Measurements from ENCODE around the gene SCGB1D4.

SCGB1D4 gene

DNA sequence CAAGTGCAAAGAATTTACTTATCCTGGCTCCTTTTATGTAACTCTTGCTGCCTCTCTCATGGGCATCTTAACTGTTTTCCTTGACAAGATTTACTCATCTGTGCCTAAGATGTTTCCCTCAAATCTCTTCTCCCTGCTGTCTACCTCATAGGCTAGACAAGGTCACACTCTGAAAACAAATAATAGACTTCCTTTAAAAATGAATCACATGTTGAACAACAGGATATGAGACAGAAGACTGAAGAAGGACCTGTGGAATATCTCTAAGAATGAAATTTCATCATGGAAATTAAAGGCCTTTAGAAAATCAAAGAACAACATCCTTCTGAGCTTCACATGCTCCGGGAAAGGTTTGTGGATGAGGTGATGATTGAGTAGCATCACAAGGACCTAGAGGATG, 34.9 kb downstream of the SCGB1D4 start:
- no peaks in the 10 kb centered on the region for H3K36me3 ChIP-seq (ENCODE audit: control insufficient read depth in 2 of 2, insufficient read depth in 1 of 2, low read length in 2 of 2)
- ChIA-PET CTCF (no interaction called here), POLR2A (no interaction called here)
- no peak for TF ChIP-seq ZNF132 (tag by site-specific recombination; IDR thresholded peaks at IDR 0.05; ENCODE audit: borderline replicate concordance)
- TF ChIP-seq ZNF10 (tag by site-specific recombination; IDR thresholded peaks at IDR 0.05) = no peak
- no peak for TF ChIP-seq SCRT1 (tag by site-specific recombination; IDR thresholded peaks at IDR 0.05; ENCODE audit: borderline replicate concordance)
- TF ChIP-seq, protein P1, sequence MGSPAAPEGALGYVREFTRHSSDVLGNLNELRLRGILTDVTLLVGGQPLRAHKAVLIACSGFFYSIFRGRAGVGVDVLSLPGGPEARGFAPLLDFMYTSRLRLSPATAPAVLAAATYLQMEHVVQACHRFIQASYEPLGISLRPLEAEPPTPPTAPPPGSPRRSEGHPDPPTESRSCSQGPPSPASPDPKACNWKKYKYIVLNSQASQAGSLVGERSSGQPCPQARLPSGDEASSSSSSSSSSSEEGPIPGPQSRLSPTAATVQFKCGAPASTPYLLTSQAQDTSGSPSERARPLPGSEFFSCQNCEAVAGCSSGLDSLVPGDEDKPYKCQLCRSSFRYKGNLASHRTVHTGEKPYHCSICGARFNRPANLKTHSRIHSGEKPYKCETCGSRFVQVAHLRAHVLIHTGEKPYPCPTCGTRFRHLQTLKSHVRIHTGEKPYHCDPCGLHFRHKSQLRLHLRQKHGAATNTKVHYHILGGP (tag by site-specific recombination; IDR thresholded peaks at IDR 0.05) = no peak
- TF ChIP-seq ZNF133 (tag by site-specific recombination; IDR thresholded peaks at IDR 0.05) = no peak
- no peak for TF ChIP-seq SP7 (tag by site-specific recombination; IDR thresholded peaks at IDR 0.05)
- no peak for TF ChIP-seq ZBTB1 (tag by site-specific recombination; IDR thresholded peaks at IDR 0.05)
- no peak for TF ChIP-seq ZNF266 (tag by site-specific recombination; IDR thresholded peaks at IDR 0.05; ENCODE audit: low read depth)
- no peak for TF ChIP-seq ZNF138 (tag by site-specific recombination; IDR thresholded peaks at IDR 0.05; ENCODE audit: borderline replicate concordance)
- TF ChIP-seq, protein P2, sequence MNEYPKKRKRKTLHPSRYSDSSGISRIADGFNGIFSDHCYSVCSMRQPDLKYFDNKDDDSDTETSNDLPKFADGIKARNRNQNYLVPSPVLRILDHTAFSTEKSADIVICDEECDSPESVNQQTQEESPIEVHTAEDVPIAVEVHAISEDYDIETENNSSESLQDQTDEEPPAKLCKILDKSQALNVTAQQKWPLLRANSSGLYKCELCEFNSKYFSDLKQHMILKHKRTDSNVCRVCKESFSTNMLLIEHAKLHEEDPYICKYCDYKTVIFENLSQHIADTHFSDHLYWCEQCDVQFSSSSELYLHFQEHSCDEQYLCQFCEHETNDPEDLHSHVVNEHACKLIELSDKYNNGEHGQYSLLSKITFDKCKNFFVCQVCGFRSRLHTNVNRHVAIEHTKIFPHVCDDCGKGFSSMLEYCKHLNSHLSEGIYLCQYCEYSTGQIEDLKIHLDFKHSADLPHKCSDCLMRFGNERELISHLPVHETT (tag by site-specific recombination; IDR thresholded peaks at IDR 0.05) = no peak
- no peak for TF ChIP-seq GFI1B (tag by site-specific recombination; IDR thresholded peaks at IDR 0.05)
- TF ChIP-seq YY1 (tag by site-specific recombination; IDR thresholded peaks at IDR 0.05) = no peak
- TF ChIP-seq GLI4 (tag by site-specific recombination; IDR thresholded peaks at IDR 0.05) = no peak
- TF ChIP-seq ZNF624 (tag by site-specific recombination; IDR thresholded peaks at IDR 0.05) = no peak
- H3K4me1 ChIP-seq (ENCODE audit: control insufficient read depth, insufficient read depth, low read length) = no peaks in the 10 kb centered on the region
- H3K4me3 ChIP-seq (ENCODE audit: low read depth, low read length) = no peak overlapping the region
- no peaks in the 10 kb centered on the region for H3K9me3 ChIP-seq (ENCODE audit: control insufficient read depth, insufficient read depth, low read depth, low read length)
- no peak overlapping the region for H3K27ac ChIP-seq (ENCODE audit: extremely low read depth, low read depth, low read length)

DNA sequence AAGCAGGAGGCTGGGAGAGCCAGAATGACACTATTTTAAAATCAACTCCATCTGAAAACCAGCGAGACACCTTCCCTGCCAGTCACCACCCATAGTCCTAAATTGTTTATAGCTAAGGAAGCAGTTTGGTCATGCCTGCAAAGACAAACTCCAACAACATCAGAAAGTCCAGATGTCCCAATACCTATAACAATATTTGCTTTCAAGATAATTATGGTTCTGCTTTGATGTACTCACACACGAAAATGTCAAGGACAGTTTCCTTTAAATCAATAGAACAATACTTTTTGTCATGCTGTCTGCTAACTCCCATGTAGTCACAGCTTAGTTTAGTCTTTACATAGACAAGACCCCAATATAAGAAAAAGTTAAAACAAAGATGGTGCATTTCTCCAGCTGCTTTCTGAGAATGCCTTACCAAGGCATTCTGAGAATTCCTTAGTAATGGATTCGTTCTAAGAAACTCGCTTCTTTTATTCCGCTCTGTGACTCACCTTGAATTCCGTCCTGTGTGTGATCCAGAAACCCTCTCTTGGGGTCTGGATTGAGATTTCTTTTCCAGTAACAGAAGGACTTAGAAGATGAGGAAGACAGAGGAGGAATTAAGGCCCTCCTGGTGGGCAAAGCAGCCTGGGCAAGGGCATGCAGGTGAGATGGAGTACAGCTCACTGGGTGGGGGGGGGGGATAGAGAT, 38.5 kb downstream of the SCGB1D4 start:
- Histone ChIP-seq H3K9me3 (ENCODE audit: control insufficient read depth, insufficient read depth, low read depth, low read length) (no peaks in the 10 kb centered on the region), H3K27ac (ENCODE audit: extremely low read depth, low read depth, low read length) (no peak overlapping the region), H3K4me3 (ENCODE audit: low read depth, low read length) (no peak overlapping the region), H3K36me3 (ENCODE audit: control insufficient read depth in 2 of 2, insufficient read depth in 1 of 2, low read length in 2 of 2) (no peaks in the 10 kb centered on the region), H3K4me1 (ENCODE audit: control insufficient read depth, insufficient read depth, low read length) (no peaks in the 10 kb centered on the region)
- TF ChIP-seq ZNF121 (tag by site-specific recombination; IDR thresholded peaks at IDR 0.05) (no peak), ZNF707 (tag by site-specific recombination; IDR thresholded peaks at IDR 0.05) (no peak), ZNF214 (tag by site-specific recombination; IDR thresholded peaks at IDR 0.05; ENCODE audit: borderline replicate concordance) (no peak), ZNF341 (tag by site-specific recombination; IDR thresholded peaks at IDR 0.05; ENCODE audit: low read depth) (no peak), ZNF423 (tag by site-specific recombination; IDR thresholded peaks at IDR 0.05) (no peak)
- TF ChIP-seq, protein P3, sequence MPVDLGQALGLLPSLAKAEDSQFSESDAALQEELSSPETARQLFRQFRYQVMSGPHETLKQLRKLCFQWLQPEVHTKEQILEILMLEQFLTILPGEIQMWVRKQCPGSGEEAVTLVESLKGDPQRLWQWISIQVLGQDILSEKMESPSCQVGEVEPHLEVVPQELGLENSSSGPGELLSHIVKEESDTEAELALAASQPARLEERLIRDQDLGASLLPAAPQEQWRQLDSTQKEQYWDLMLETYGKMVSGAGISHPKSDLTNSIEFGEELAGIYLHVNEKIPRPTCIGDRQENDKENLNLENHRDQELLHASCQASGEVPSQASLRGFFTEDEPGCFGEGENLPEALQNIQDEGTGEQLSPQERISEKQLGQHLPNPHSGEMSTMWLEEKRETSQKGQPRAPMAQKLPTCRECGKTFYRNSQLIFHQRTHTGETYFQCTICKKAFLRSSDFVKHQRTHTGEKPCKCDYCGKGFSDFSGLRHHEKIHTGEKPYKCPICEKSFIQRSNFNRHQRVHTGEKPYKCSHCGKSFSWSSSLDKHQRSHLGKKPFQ (tag by site-specific recombination; IDR thresholded peaks at IDR 0.05) = no peak
- TF ChIP-seq, protein P4, sequence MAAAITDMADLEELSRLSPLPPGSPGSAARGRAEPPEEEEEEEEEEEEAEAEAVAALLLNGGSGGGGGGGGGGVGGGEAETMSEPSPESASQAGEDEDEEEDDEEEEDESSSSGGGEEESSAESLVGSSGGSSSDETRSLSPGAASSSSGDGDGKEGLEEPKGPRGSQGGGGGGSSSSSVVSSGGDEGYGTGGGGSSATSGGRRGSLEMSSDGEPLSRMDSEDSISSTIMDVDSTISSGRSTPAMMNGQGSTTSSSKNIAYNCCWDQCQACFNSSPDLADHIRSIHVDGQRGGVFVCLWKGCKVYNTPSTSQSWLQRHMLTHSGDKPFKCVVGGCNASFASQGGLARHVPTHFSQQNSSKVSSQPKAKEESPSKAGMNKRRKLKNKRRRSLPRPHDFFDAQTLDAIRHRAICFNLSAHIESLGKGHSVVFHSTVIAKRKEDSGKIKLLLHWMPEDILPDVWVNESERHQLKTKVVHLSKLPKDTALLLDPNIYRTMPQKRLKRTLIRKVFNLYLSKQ (tag by site-specific recombination; IDR thresholded peaks at IDR 0.05; ENCODE audit: borderline replicate concordance) = no peak
- TF ChIP-seq, protein P5, sequence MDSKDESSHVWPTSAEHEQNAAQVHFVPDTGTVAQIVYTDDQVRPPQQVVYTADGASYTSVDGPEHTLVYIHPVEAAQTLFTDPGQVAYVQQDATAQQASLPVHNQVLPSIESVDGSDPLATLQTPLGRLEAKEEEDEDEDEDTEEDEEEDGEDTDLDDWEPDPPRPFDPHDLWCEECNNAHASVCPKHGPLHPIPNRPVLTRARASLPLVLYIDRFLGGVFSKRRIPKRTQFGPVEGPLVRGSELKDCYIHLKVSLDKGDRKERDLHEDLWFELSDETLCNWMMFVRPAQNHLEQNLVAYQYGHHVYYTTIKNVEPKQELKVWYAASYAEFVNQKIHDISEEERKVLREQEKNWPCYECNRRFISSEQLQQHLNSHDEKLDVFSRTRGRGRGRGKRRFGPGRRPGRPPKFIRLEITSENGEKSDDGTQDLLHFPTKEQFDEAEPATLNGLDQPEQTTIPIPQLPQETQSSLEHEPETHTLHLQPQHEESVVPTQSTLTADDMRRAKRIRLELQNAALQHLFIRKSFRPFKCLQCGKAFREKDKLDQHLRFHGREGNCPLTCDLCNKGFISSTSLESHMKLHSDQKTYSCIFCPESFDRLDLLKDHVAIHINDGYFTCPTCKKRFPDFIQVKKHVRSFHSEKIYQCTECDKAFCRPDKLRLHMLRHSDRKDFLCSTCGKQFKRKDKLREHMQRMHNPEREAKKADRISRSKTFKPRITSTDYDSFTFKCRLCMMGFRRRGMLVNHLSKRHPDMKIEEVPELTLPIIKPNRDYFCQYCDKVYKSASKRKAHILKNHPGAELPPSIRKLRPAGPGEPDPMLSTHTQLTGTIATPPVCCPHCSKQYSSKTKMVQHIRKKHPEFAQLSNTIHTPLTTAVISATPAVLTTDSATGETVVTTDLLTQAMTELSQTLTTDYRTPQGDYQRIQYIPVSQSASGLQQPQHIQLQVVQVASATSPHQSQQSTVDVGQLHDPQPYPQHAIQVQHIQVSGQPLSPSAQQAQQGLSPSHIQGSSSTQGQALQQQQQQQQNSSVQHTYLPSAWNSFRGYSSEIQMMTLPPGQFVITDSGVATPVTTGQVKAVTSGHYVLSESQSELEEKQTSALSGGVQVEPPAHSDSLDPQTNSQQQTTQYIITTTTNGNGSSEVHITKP (tag by site-specific recombination; IDR thresholded peaks at IDR 0.05) = no peak
- TF ChIP-seq, protein P6, sequence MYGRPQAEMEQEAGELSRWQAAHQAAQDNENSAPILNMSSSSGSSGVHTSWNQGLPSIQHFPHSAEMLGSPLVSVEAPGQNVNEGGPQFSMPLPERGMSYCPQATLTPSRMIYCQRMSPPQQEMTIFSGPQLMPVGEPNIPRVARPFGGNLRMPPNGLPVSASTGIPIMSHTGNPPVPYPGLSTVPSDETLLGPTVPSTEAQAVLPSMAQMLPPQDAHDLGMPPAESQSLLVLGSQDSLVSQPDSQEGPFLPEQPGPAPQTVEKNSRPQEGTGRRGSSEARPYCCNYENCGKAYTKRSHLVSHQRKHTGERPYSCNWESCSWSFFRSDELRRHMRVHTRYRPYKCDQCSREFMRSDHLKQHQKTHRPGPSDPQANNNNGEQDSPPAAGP (tag by site-specific recombination; IDR thresholded peaks at IDR 0.05) = no peak
- POLR2A ChIA-PET = no interaction called here
- CTCF ChIA-PET = interaction anchor here (0.7 to 1.0 kb wide), 2 partner anchors 93 to 152 kb away, joined by 3 to 4 read pairs; no protein-coding TSS in a partner anchor
